Upper lobe of right lung (tissue), 1 donor: ENCODE data around the gene TUG1. TPM values are rescaled to one million over a fixed set of nuclear protein-coding genes. Genes with fewer than 3 reads are reported as not detected.

Source experiments
- ATAC-seq: fragments of 200-7000 bp; cut with Tn5 transposase; one replicate; pipeline ENCODE4 v1.9.1; 2020; ENCODE audit warnings: mild to moderate bottlenecking, moderate library complexity
- DNase-seq: peaks from one replicate; pipeline ENCODE4 v3.0.0-alpha.2; 2020
- H3K27ac ChIP-seq: fragments of 200-600 bp; one replicate; pipeline ENCODE4 v1.8.0; 2022
- H3K27me3 ChIP-seq: fragments of 200-600 bp; one replicate; pipeline ENCODE4 v1.8.0; 2022; ENCODE audit warnings: mild to moderate bottlenecking
- H3K36me3 ChIP-seq: fragments of 200-600 bp; one replicate; pipeline ENCODE4 v1.8.0; 2022
- H3K4me1 ChIP-seq: fragments of 200-600 bp; one replicate; pipeline ENCODE4 v1.8.0; 2022
- H3K4me3 ChIP-seq: fragments of 200-600 bp; one replicate; pipeline ENCODE4 v1.8.0; 2022; ENCODE audit warnings: mild to moderate bottlenecking
- H3K9me3 ChIP-seq: fragments of 200-600 bp; one replicate; pipeline ENCODE4 v1.8.0; 2022
- intact Hi-C: fragments of 100-400 bp; cut with DNase I; formaldehyde crosslinking; loops from one replicate; pipeline ENCODE4 v1.11.0; 2022
- total RNA-seq: library from RNA; stranded (reverse); fragmentation: NEBNext Ultra II Directional; extraction: Animal tissue kit (Norgen Biotek cat#: 25700); gene quantifications from one replicate; pipeline ENCODE4 v1.2.1, GENCODE V29; 2021
- TF ChIP-seq, protein P1 (sequence below): fragments of 200-600 bp; IDR thresholded peaks from one replicate; pipeline ENCODE4 v1.8.0; 2022; ENCODE audit warnings: antibody characterized with exemption
- donor health status: DM: no; HTN: yes; CAD: no; lungs with severe emphysema.

Gene TUG1
- total RNA-seq, 1 donor from 2014 or later: 71.8 TPM

DNA sequence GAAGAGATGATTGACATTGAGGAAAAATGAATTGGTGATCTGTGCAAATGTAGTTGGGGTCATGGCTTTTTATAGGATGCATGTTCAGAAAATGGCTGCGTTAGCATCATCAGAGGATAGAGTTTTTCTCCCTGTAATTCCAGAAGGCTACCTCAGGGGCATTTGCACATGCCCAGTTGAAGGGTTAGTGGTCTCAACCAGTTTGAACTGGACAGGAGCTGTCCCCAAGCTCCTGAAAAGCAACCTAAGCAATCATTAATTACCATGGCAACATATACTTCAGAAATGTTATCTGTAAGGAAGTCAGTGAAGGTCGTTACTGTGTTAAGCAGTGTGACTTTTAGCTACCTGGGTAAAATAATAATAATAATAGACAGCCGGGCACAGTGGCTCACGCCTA is 29.3 kb downstream of the TUG1 start:
- DNase-seq (no peak), ATAC-seq (no peak)
- H3K27me3 ChIP-seq: no peaks in the 10 kb centered on the region
- H3K4me1 ChIP-seq: no peaks in the 10 kb centered on the region
- no peaks in the 10 kb centered on the region for H3K36me3 ChIP-seq
- no peak overlapping the region for H3K27ac ChIP-seq
- no peak overlapping the region for H3K4me3 ChIP-seq
- TF ChIP-seq, protein P1, sequence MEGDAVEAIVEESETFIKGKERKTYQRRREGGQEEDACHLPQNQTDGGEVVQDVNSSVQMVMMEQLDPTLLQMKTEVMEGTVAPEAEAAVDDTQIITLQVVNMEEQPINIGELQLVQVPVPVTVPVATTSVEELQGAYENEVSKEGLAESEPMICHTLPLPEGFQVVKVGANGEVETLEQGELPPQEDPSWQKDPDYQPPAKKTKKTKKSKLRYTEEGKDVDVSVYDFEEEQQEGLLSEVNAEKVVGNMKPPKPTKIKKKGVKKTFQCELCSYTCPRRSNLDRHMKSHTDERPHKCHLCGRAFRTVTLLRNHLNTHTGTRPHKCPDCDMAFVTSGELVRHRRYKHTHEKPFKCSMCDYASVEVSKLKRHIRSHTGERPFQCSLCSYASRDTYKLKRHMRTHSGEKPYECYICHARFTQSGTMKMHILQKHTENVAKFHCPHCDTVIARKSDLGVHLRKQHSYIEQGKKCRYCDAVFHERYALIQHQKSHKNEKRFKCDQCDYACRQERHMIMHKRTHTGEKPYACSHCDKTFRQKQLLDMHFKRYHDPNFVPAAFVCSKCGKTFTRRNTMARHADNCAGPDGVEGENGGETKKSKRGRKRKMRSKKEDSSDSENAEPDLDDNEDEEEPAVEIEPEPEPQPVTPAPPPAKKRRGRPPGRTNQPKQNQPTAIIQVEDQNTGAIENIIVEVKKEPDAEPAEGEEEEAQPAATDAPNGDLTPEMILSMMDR: no peak
- intact Hi-C loops: no loop called here
- H3K9me3 ChIP-seq: no peaks in the 10 kb centered on the region

DNA sequence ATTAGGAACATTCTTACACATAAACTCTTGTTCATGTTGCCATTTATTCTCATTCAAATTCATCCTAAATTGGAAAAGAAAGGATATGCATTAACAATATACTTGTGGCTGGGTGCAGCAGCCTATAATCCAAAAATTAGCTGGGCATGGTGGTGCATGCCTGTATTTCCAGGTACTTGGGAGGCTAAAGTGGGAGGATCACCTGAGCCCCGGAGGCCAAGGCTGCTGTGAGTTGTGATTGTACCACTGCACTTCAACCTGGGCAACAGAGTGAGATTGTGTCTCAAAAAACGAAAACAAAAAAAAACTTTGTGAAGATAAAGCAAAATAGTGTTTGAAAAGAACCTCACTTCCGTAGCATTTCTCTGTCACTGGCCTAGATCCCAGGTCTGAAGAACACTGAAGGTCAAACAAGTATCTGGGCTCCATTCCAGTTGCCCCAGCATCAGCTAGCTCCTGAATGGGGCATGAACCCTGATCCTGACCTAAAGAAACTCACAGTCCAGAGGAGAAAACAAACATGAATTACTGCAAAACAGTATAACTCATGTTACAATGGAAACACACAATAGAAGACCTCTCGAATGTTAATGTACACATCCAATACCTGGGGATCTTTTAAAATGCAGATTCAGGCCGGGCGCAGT is 32.2 kb downstream of the TUG1 start:
- ATAC-seq (no peak), DNase-seq (no peak)
- H3K4me3 ChIP-seq: no peak overlapping the region
- H3K9me3 ChIP-seq: peaks cover 6% of the 10 kb centered on the region
- no peaks in the 10 kb centered on the region for H3K36me3 ChIP-seq
- H3K4me1 ChIP-seq: no peaks in the 10 kb centered on the region
- H3K27me3 ChIP-seq: no peaks in the 10 kb centered on the region
- H3K27ac ChIP-seq: no peak overlapping the region
- intact Hi-C loops: no loop called here
- TF ChIP-seq, protein P1: no peak

DNA sequence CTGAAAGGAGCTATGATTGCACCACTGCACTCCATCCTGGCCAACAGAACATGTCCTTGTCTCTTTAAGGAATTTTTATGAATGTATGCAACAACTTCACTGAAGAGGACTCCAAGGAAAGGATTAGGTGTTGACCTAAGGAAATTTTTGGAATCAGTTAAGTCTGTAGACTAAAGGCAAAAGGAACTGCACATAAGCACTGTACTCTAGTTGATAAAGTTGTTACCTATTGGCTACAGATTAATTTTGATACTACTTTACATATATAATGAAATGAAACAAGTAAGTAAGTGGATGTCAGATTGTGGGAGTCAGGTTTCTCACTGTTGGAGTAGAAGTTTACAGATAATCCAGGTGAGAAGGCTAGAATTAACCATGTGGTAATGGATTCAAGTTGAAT is 36.5 kb downstream of the TUG1 start:
- no peak for ATAC-seq
- TF ChIP-seq, protein P1: no peak
- no peak for DNase-seq
- intact Hi-C loops: no loop called here
- Histone ChIP-seq H3K4me1 (no peaks in the 10 kb centered on the region), H3K9me3 (peaks cover 6% of the 10 kb centered on the region), H3K36me3 (no peaks in the 10 kb centered on the region), H3K4me3 (no peak overlapping the region), H3K27me3 (no peaks in the 10 kb centered on the region), H3K27ac (no peak overlapping the region)

DNA sequence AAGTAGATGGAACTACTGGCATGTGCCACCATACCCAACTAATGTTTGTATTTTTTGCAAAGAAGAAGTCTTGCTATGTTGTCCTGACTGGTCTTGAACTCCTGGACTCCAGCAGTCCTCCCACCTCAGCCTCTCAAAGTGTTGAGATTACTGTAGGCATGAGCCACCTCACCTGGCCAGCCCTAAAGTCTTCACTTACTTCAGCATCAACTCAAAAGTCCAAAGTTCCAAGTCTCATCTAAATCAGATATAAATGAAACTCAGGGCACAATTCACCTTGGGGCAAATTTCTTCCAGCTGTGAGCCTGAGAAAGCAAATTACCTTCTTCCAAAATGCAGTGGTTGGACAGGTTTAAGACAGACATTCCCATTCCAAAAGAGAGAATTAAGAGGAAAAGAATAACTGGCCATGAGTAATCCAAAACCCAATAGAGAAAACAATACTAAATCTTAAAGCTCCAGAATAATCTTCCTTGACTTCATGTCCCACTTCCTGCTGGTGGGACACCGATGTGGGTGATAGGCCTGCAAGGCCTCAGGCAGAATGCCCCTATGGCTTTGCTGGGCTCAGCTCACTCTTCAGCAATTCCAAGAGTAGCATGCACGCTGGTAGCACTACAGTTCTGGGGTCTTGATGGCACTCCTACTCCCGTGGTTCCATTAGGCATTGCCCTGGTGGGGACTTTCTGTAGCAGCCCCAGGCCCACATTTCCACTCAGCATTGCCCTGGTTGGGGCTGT is 50.3 kb downstream of the TUG1 start:
- Histone ChIP-seq H3K4me3 (no peak overlapping the region), H3K27me3 (no peaks in the 10 kb centered on the region), H3K4me1 (no peaks in the 10 kb centered on the region), H3K9me3 (no peaks in the 10 kb centered on the region), H3K36me3 (no peaks in the 10 kb centered on the region), H3K27ac (no peak overlapping the region)
- peak; percentile 27 for DNase-seq
- intact Hi-C loops: no loop called here
- TF ChIP-seq, protein P1: no peak
- no peak for ATAC-seq

DNA sequence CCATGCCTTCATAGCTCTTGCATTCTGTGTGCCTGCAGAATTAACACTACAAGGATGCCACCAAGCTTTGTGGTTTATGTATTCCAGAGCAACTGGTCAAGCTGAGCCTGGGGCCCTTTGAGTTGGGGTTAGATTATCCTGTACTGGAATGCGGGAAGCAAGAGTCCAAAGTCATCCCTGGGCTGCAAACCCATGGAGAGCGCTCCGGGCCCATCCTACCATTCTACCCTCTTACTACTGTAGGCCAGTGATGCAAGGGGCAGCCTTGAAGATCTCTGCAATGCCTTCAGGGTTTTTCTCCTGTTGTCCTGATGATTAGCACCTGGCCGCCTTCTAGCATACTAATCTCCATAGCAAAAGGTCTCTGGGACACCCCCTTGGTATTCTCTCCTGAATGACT is 51.3 kb downstream of the TUG1 start:
- DNase-seq (no peak), ATAC-seq (no peak)
- no peak overlapping the region for H3K27ac ChIP-seq
- no peaks in the 10 kb centered on the region for H3K9me3 ChIP-seq
- TF ChIP-seq, protein P1: no peak
- no peak overlapping the region for H3K4me3 ChIP-seq
- H3K27me3 ChIP-seq: no peaks in the 10 kb centered on the region
- H3K36me3 ChIP-seq: no peaks in the 10 kb centered on the region
- no peaks in the 10 kb centered on the region for H3K4me1 ChIP-seq
- intact Hi-C loops: no loop called here
